ENCODE measurements around the gene CORO7. TPM values are rescaled to one million over a fixed set of nuclear protein-coding genes. Genes with fewer than 3 reads are reported as not detected.

CORO7 gene
- total and polyA plus RNA-seq, 9 of the 15 experiments (the other 6 are each of a cell fraction or from before 2014, with no cell fraction given), result 0.45 to 77.2 (median 18.7) TPM

DNA sequence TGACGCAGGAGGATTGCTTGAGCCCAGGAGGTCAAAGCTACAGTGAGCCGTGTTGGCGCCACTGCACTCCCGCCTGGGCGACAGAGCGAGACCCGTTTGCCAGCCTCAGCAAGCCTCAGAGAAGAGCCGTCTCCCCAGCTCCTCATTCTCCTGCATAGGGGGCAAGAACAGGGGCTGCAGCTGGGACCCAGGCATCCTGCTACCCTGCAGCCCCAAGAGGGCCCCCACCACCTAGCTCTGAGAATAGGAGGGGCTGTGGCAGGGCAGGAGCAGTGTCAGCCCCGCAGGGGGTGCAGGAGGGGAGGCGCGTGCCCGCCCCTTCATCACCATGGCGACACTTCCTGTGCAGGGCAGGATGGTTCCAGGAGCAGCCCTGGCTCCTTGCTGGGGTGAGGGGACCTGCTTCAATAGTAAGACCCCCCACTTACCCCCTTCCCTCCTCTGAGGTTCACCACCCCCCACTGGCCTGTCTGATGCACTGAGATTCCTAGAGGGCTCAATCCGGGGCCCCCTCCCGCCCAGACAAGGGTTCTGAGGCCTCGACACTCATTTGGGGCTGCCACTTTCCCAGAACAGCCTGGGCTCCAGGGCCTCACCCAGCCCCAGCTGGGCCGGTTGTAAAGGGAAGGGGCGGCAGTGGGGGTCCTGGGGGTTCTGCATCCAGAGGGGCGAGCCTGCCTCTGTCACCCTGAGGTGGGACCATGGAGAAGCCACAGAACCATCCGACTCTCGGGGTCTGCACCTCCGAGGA lies 24.6 kb downstream of the CORO7 start:
- Histone ChIP-seq H2AFZ (ENCODE audit: low read depth, low read length) (no peak overlapping the region), H3K27ac (ENCODE audit: extremely low read depth, low read depth, low read length) (no peak overlapping the region), H3K4me2 (ENCODE audit: insufficient read depth, low read length) (no peak overlapping the region), H3K4me3 (no peak overlapping the region), H3K4me1 (replicated peaks in 1 of 2; ENCODE audit: control insufficient read depth in 2 of 2, insufficient read depth in 2 of 2, low read length in 2 of 2) (peaks cover 0 to 30% of the 10 kb centered on the region in 2 experiments; a peak in 2 of 5 replicates), H3K9me1 (ENCODE audit: control insufficient read depth, insufficient read depth, low read length) (peaks cover 3% of the 10 kb centered on the region), H3K36me3 (ENCODE audit: control insufficient read depth, insufficient read depth, low read length) (peaks cover 62% of the 10 kb centered on the region; the same call in 2 of the 3 replicates), H3K9ac (ENCODE audit: insufficient read depth in 1 of 2, low read depth in 2 of 2, low read length in 2 of 2) (peak overlapping the region in 1 of 2 experiments; percentile 28; a peak in 1 of 4 replicates), H3K9me3 (replicated peaks; ENCODE audit: control insufficient read depth, insufficient read depth, low read depth, low read length) (no peaks in the 10 kb centered on the region), H4K20me1 (replicated peaks; ENCODE audit: control insufficient read depth, insufficient read depth, low read length) (no peaks in the 10 kb centered on the region), H3K27me3 (ENCODE audit: control insufficient read depth in 2 of 2, insufficient read depth in 2 of 2, low read length in 2 of 2) (no peaks in the 10 kb centered on the region), H3K79me2 (ENCODE audit: control insufficient read depth, insufficient read depth, low read length) (no peaks in the 10 kb centered on the region)
- peak in 1 of 4 experiments; percentile 56 for DNase-seq (ENCODE audit: extremely low read depth in 1 of 4, low spot score in 3 of 4)
- no TSS peak for BruUV-seq (replicated peaks)
- WGBS (ENCODE audit: insufficient coverage, low coverage, missing lambda C conversion rate), result 89% methylated on average over 18 of the region's 22 CpGs
- no peak for TF ChIP-seq NONO (IDR thresholded peaks at IDR 0.05; ENCODE audit: low read depth in 2 of 2, low read length in 1 of 2)
- peak; percentile 58; the same call in 1 of the 2 replicates for TF ChIP-seq RFX1 (IDR thresholded peaks at IDR 0.05)
- in situ Hi-C loops (cut with MboI), result no loop called here
- no peak for FAIRE-seq
- intact Hi-C loops (cut with micrococcal nuclease), result no loop called here
- ChIA-PET CTCF (ENCODE audit: low intra/inter-chr PET ratio) (interaction anchor here (0.6 kb wide), 1 partner anchor 565 kb away, joined by 3 read pairs; no protein-coding TSS in a partner anchor), POLR2A (no interaction called here)
- ATAC-seq, result no peak

Data from K562 (cell line).